ENCODE data around the gene MLXIP.
"Not testable (repeated sequence)": the region's sequence is repeated elsewhere in the genome, so short reads cannot be mapped to it uniquely, and the experiment has no call there.

The MLXIP gene

GRCh38 chr12:122102331-122102730 lies 23.8 kb downstream of the MLXIP start:
- Histone ChIP-seq H3K9ac (no peak overlapping the region), H3K9me3 (no peaks in the 10 kb centered on the region), H3K36me3 (peaks cover 24% of the 10 kb centered on the region), H3K27me3 (no peaks in the 10 kb centered on the region), H3K27ac (peak overlapping the region; percentile 16; the same call in 1 of the 2 replicates), H3K4me1 (peaks cover 99% of the 10 kb centered on the region), H3K4me2 (peak overlapping the region; percentile 27), H3K4me3 (no peak overlapping the region), H4K20me1 (peaks cover 100% of the 10 kb centered on the region)
- TF ChIP-seq Cebpa-rat (IDR thresholded peaks at IDR 0.05): no peak

GRCh38 chr12:122104844-122105243 lies 26.3 kb downstream of the MLXIP start:
- H3K27ac ChIP-seq: peak overlapping the region; percentile 60; the same call in 1 of the 2 replicates
- peak overlapping the region; percentile 9; the same call in 1 of the 2 replicates for H3K4me3 ChIP-seq
- no peaks in the 10 kb centered on the region for H3K9me3 ChIP-seq
- no peaks in the 10 kb centered on the region for H3K27me3 ChIP-seq
- peaks cover 100% of the 10 kb centered on the region for H4K20me1 ChIP-seq
- no peak for TF ChIP-seq Cebpa-rat (IDR thresholded peaks at IDR 0.05)
- H3K9ac ChIP-seq: peak overlapping the region; percentile 23; the same call in 1 of the 2 replicates
- peaks cover 47% of the 10 kb centered on the region for H3K36me3 ChIP-seq
- peak overlapping the region; percentile 71 for H3K4me2 ChIP-seq
- peaks cover 99% of the 10 kb centered on the region for H3K4me1 ChIP-seq

GRCh38 chr12:122105496-122105895 lies 26.9 kb downstream of the MLXIP start:
- Histone ChIP-seq H3K27ac (peak overlapping the region; percentile 60), H3K4me3 (peak overlapping the region; percentile 9; the same call in 1 of the 2 replicates)
- not testable (repeated sequence) for H3K27me3 ChIP-seq

DNA sequence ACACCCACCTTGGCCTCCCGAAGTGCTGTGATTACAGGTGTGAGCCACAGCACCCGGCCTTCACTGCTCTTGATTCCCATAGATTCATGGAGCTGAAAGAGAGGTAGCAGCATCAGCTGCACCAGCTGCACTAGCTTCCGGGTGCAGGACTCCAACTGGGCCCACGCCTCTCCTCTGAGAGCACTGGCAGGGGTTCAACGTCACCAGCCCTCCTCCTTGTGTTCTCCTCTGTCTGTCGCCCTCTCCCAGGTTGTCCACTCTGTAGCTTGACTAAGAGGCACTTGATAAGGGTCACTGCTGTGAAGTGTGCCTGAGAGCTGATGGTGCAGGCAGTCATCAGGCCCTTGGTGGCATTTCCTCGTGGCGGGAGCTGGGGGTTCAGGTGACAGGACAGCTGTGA lies 28.3 kb downstream of the MLXIP start:
- TF ChIP-seq Cebpa-rat (IDR thresholded peaks at IDR 0.05): no peak
- Histone ChIP-seq H3K9ac (no peak overlapping the region), H3K4me3 (no peak overlapping the region), H3K36me3 (peaks cover 54% of the 10 kb centered on the region), H3K9me3 (no peaks in the 10 kb centered on the region), H4K20me1 (peaks cover 100% of the 10 kb centered on the region), H3K27me3 (no peaks in the 10 kb centered on the region), H3K4me2 (peak overlapping the region; percentile 71), H3K27ac (0 out of 2 replicates have a peak overlapping the region, but pooled peaks have one; percentile 44), H3K4me1 (peaks cover 96% of the 10 kb centered on the region)

More at GRCh38 chr12:122105496-122105895, 26.9 kb downstream of the MLXIP start:
- H4K20me1 ChIP-seq: peaks cover 100% of the 10 kb centered on the region
- H3K36me3 ChIP-seq: peaks cover 54% of the 10 kb centered on the region
- not testable (repeated sequence) for H3K9me3 ChIP-seq
- peak overlapping the region; percentile 23; the same call in 1 of the 2 replicates for H3K9ac ChIP-seq
- peak overlapping the region; percentile 71 for H3K4me2 ChIP-seq
- H3K4me1 ChIP-seq: peaks cover 98% of the 10 kb centered on the region

DNA sequence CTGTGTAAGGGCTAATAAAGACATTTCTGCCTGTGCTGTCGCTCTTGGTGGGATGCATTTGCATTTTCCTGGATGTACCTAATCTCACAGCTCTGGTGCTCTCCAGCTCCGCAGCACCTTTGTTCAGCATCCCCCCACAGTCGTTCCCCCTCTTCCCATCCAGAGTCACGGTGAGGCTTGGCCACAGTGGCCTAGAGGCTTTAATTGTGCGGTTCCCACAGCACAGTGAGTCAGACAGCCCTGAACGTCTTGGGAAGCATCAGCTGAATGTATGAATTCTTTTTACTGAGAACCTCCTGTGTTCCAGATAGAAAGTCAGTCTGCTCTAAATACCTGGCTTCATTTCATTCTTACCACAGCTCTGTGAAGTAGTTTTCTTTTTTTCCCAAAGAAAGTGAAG lies 28.7 kb downstream of the MLXIP start:
- H3K9me3 ChIP-seq: no peaks in the 10 kb centered on the region
- peak overlapping the region; percentile 71 for H3K4me2 ChIP-seq
- H3K4me1 ChIP-seq: peaks cover 96% of the 10 kb centered on the region
- H3K27ac ChIP-seq: 0 out of 2 replicates have a peak overlapping the region, but pooled peaks have one; percentile 44
- TF ChIP-seq Cebpa-rat (IDR thresholded peaks at IDR 0.05): no peak
- peaks cover 52% of the 10 kb centered on the region for H3K36me3 ChIP-seq
- no peak overlapping the region for H3K4me3 ChIP-seq
- H3K9ac ChIP-seq: no peak overlapping the region
- H3K27me3 ChIP-seq: no peaks in the 10 kb centered on the region
- H4K20me1 ChIP-seq: peaks cover 100% of the 10 kb centered on the region

DNA sequence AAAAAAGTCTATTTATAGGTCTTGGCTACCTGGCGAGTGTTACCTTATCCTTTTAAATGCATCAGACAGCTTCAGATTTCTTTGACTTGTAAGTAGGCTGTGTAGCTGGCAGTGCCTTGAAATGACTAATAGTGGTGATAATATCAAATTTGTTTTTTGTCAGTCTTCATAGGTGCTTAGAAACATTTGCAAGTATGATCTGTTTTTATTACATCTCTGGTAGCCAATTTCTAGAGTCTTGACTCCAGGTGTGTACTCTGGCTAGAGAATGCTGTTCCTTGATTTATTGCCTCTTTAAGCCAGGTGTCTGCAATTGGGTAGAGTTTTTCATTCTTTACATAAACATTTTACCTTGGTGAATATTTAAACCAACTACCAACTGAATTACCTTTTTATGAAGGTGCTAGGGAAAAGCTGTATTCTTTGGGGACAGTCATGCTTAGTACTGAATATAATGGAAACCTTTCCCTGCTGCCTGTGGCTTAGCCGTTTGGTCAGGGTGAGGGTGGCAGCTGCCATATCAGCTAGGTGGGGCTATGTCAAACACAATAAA lies 32.6 kb downstream of the MLXIP start:
- TF ChIP-seq Cebpa-rat (IDR thresholded peaks at IDR 0.05): no peak
- no peak overlapping the region for H3K4me2 ChIP-seq

DNA sequence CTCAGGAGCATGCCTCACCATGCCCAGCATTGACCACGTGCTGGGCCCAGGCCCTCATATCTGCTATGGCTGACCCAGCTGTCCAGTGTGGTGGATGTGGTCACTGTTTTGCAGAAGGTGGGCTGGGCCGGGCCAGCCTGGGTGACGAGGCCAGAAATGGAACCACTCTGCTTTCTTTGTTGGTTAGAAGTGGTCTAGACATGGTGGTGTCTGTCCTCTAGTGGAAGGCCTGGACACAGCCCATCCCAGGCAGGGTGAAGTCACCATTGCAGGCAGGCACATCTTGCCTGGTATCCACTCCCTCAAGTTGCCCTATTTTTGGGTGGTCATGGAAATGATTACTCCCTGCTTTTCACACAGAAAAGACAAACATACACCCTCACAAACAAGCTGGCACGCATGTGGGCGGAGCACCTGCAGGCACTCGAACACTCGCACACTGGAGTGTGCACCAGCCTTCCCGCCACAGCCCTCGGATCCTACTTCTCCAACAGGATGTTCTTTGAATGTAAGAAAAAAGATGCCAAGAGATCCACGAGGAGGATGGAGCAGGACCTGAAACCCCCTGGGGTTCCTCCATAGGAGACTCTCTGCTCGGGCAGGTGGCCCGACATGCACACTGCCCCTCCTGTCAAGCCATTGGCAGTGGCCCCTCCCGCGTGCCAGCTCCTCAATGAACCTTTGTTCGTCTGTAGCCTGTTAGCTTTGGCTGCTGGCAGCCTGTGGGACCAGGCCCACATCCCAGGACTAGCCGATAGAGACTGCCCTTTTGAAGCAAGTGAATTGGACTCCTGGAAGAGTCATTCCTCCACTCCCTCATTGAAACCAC lies 38.4 kb downstream of the MLXIP start:
- Histone ChIP-seq H4K20me1 (peaks cover 100% of the 10 kb centered on the region), H3K27me3 (no peaks in the 10 kb centered on the region), H3K4me3 (no peak overlapping the region), H3K27ac (no peak overlapping the region), H3K4me2 (no peak overlapping the region), H3K36me3 (peaks cover 72% of the 10 kb centered on the region), H3K9ac (no peak overlapping the region), H3K9me3 (no peaks in the 10 kb centered on the region), H3K4me1 (peaks cover 48% of the 10 kb centered on the region)
- TF ChIP-seq Cebpa-rat (IDR thresholded peaks at IDR 0.05): no peak

More for the DNA sequence above, 32.6 kb downstream of the MLXIP start:
- Histone ChIP-seq H4K20me1 (peaks cover 100% of the 10 kb centered on the region), H3K9me3 (no peaks in the 10 kb centered on the region), H3K36me3 (peaks cover 73% of the 10 kb centered on the region), H3K4me3 (no peak overlapping the region), H3K27ac (no peak overlapping the region), H3K4me1 (peaks cover 65% of the 10 kb centered on the region), H3K27me3 (no peaks in the 10 kb centered on the region), H3K9ac (no peak overlapping the region)

GRCh38 chr12:122117979-122118378 lies 39.4 kb downstream of the MLXIP start:
- Histone ChIP-seq H3K27me3 (no peaks in the 10 kb centered on the region), H3K36me3 (peaks cover 67% of the 10 kb centered on the region), H3K9me3 (no peaks in the 10 kb centered on the region), H3K4me3 (no peak overlapping the region), H3K4me2 (no peak overlapping the region), H4K20me1 (peaks cover 100% of the 10 kb centered on the region), H3K9ac (no peak overlapping the region), H3K27ac (no peak overlapping the region), H3K4me1 (peaks cover 48% of the 10 kb centered on the region)
- no peak for TF ChIP-seq Cebpa-rat (IDR thresholded peaks at IDR 0.05)

DNA sequence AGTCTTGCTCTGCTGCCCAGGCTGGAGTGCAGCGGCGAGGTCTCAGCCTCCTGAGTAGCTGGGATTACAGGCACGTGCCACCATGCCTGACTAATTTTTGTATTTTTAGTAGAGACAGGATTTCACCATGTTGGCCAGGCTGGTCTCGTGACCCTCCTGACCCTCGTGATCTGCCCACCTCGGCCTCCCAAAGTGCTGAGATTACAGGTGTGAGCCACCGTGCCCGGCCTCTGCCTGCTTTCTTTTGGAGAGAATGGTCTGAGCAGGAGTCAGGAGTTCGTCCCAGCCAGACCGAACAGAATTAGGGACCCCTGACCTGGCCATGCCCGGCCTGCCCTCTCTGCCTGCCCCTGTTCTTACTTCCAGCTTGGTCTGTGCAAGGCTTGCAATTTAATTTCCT lies 42.8 kb downstream of the MLXIP start:
- H3K4me3 ChIP-seq, H3K27me3 ChIP-seq, H3K9me3 ChIP-seq: not testable (repeated sequence)
- Histone ChIP-seq H3K4me1 (peaks cover 79% of the 10 kb centered on the region), H3K36me3 (peaks cover 53% of the 10 kb centered on the region), H3K4me2 (peak overlapping the region; percentile 79), H3K27ac (peak overlapping the region; percentile 76), H4K20me1 (peaks cover 97% of the 10 kb centered on the region), H3K9ac (peak overlapping the region; percentile 68)

DNA sequence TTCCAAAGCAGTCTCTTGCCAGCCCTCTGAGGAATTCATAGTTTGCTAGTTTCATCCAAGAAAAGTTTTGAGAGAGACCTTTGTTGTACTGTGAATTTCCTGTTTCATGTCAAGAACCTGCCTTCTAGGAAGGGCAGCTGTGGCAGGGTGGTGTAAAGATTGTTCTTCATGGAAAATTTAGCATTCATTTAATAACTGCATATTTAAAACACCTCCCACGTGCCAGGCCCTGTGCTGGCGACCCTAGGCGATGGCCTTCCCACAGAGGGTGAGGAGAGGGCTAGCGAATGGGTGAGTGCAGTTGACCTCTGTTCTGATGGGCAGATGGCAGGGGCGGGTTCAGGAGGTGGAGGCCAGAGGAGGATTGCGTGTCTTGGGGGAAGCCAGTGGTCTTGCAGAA lies 43.2 kb downstream of the MLXIP start:
- Histone ChIP-seq H3K36me3 (peaks cover 53% of the 10 kb centered on the region), H3K9me3 (no peaks in the 10 kb centered on the region), H3K4me1 (peaks cover 83% of the 10 kb centered on the region), H3K4me3 (no peak overlapping the region), H4K20me1 (peaks cover 97% of the 10 kb centered on the region), H3K27me3 (no peaks in the 10 kb centered on the region), H3K4me2 (peak overlapping the region; percentile 79), H3K9ac (peak overlapping the region; percentile 68), H3K27ac (peak overlapping the region; percentile 76)
- TF ChIP-seq Cebpa-rat (IDR thresholded peaks at IDR 0.05): no peak

All from BLaER1 (cell line).